Liver (tissue), 3 donors: ENCODE results near the gene MVB12B.

Experiments
- FOXA1 ChIP-seq: IDR thresholded peaks from 2 replicates; pipeline ENCODE4 v1.6.1; 2016; ENCODE audit warnings: antibody characterized with exemption
- GABPA ChIP-seq, 2 donors: IDR thresholded peaks in 1 of 2; conservative IDR thresholded peaks in 1 of 2; 2 replicates each; pipeline ENCODE4 v1.6.1; 2016; ENCODE audit warnings: antibody characterized with exemption in 2 of 2, mild to moderate bottlenecking in 1 of 2, moderate library complexity in 1 of 2
- RAD21 ChIP-seq, 2 donors: IDR thresholded peaks; 2 replicates each; pipeline ENCODE4 v1.6.1; 2016; ENCODE audit warnings: antibody characterized with exemption in 2 of 2, mild to moderate bottlenecking in 2 of 2
- SP1 ChIP-seq: IDR thresholded peaks from 2 replicates; pipeline ENCODE4 v1.6.1; 2018; ENCODE audit warnings: antibody characterized with exemption, mild to moderate bottlenecking
- TAF1 ChIP-seq: conservative IDR thresholded peaks from 2 replicates; pipeline ENCODE4 v1.6.1; 2016; ENCODE audit warnings: antibody characterized with exemption, mild to moderate bottlenecking
- YY1 ChIP-seq: IDR thresholded peaks from 2 replicates; pipeline ENCODE4 v1.6.1; 2016; ENCODE audit warnings: antibody characterized with exemption, mild to moderate bottlenecking
- TF ChIP-seq, protein P1 (sequence below): fragments of 150-350 bp; IDR thresholded peaks from 2 replicates; pipeline ENCODE4 v1.5.1; 2017; ENCODE audit warnings: improper control_type of control experiment, low read depth, low read length; ENCODE audit not compliant: missing input control
- TF ChIP-seq, protein P2 (sequence below): IDR thresholded peaks from 2 replicates; pipeline ENCODE4 v1.6.1; 2016; ENCODE audit warnings: antibody characterized with exemption, mild to moderate bottlenecking
- TF ChIP-seq, protein P3 (sequence below): IDR thresholded peaks from 2 replicates; pipeline ENCODE4 v1.6.1; 2016; ENCODE audit warnings: antibody characterized with exemption
- donor health status: healthy.
- donor health status: healthy.

DNA sequence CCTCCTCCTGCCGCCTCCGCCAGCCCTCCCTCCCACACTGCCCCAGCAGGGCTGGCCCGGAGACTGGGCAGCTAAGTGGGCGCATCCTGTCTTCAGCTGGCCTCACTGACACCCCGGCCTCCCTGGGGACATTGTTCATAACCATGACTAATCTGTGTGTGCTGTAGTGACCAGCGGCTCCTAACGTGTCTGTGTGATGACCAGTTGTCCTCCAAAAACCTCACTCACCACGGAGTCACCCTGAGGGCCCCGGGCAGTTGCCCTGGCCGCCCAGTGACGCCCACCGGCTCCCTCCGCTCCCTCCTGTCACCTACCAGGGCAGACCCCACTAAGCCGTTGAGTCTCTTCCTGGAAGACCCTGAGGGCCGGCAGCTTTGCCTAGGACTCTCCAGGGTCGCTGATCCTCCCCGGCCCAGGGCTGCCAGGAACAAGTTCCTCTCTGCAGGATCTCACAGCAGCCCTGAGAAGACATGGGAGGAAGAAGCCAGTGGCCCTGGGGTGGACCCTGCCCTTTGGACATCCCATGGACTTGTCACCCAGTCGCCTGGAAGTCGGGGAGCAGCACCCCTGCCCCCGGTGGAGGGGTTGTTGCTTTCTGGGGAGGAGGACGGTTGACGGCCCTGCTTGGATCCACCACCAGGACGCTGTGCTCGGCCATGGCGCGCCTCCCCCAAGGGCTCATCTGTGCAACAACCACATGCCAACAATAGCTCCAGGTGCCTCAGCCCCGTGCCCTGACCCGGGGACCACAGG lies 176.9 kb downstream of the MVB12B start:
- TF ChIP-seq, protein P1, sequence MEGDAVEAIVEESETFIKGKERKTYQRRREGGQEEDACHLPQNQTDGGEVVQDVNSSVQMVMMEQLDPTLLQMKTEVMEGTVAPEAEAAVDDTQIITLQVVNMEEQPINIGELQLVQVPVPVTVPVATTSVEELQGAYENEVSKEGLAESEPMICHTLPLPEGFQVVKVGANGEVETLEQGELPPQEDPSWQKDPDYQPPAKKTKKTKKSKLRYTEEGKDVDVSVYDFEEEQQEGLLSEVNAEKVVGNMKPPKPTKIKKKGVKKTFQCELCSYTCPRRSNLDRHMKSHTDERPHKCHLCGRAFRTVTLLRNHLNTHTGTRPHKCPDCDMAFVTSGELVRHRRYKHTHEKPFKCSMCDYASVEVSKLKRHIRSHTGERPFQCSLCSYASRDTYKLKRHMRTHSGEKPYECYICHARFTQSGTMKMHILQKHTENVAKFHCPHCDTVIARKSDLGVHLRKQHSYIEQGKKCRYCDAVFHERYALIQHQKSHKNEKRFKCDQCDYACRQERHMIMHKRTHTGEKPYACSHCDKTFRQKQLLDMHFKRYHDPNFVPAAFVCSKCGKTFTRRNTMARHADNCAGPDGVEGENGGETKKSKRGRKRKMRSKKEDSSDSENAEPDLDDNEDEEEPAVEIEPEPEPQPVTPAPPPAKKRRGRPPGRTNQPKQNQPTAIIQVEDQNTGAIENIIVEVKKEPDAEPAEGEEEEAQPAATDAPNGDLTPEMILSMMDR = no peak
- TF ChIP-seq, protein P2, sequence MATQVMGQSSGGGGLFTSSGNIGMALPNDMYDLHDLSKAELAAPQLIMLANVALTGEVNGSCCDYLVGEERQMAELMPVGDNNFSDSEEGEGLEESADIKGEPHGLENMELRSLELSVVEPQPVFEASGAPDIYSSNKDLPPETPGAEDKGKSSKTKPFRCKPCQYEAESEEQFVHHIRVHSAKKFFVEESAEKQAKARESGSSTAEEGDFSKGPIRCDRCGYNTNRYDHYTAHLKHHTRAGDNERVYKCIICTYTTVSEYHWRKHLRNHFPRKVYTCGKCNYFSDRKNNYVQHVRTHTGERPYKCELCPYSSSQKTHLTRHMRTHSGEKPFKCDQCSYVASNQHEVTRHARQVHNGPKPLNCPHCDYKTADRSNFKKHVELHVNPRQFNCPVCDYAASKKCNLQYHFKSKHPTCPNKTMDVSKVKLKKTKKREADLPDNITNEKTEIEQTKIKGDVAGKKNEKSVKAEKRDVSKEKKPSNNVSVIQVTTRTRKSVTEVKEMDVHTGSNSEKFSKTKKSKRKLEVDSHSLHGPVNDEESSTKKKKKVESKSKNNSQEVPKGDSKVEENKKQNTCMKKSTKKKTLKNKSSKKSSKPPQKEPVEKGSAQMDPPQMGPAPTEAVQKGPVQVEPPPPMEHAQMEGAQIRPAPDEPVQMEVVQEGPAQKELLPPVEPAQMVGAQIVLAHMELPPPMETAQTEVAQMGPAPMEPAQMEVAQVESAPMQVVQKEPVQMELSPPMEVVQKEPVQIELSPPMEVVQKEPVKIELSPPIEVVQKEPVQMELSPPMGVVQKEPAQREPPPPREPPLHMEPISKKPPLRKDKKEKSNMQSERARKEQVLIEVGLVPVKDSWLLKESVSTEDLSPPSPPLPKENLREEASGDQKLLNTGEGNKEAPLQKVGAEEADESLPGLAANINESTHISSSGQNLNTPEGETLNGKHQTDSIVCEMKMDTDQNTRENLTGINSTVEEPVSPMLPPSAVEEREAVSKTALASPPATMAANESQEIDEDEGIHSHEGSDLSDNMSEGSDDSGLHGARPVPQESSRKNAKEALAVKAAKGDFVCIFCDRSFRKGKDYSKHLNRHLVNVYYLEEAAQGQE = no peak
- TF ChIP-seq, protein P3, sequence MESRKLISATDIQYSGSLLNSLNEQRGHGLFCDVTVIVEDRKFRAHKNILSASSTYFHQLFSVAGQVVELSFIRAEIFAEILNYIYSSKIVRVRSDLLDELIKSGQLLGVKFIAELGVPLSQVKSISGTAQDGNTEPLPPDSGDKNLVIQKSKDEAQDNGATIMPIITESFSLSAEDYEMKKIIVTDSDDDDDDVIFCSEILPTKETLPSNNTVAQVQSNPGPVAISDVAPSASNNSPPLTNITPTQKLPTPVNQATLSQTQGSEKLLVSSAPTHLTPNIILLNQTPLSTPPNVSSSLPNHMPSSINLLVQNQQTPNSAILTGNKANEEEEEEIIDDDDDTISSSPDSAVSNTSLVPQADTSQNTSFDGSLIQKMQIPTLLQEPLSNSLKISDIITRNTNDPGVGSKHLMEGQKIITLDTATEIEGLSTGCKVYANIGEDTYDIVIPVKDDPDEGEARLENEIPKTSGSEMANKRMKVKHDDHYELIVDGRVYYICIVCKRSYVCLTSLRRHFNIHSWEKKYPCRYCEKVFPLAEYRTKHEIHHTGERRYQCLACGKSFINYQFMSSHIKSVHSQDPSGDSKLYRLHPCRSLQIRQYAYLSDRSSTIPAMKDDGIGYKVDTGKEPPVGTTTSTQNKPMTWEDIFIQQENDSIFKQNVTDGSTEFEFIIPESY = no peak
- TF ChIP-seq GABPA (IDR thresholded peaks at IDR 0.05 in 1 of 2, conservative IDR thresholded peaks at IDR 0.05 in 1 of 2) = no peak
- TF ChIP-seq YY1 = no peak
- no peak for TF ChIP-seq SP1
- TF ChIP-seq FOXA1 = no peak
- no peak for TF ChIP-seq RAD21 (IDR thresholded peaks at IDR 0.05)
- TF ChIP-seq TAF1 = no peak
